Activated naive CD8-positive, alpha-beta T cell (primary cell): ENCODE data around the gene PAPLN.

ENCODE experiments used
- H3K27ac Mint-ChIP-seq: one replicate; pipeline ENCODE4 v1.8.0; 2021; ENCODE audit warnings: mixed read lengths
- H3K27me3 Mint-ChIP-seq: one replicate; pipeline ENCODE4 v1.8.0; 2021; ENCODE audit warnings: mixed read lengths
- H3K36me3 Mint-ChIP-seq: one replicate; pipeline ENCODE4 v1.8.0; 2021; ENCODE audit warnings: mixed read lengths
- H3K4me1 Mint-ChIP-seq: one replicate; pipeline ENCODE4 v1.8.0; 2021; ENCODE audit warnings: low read depth, mixed read lengths
- H3K4me3 Mint-ChIP-seq: one replicate; pipeline ENCODE4 v1.8.0; 2021; ENCODE audit warnings: mild to moderate bottlenecking, mixed read lengths
- H3K9me3 Mint-ChIP-seq: one replicate; pipeline ENCODE4 v1.8.0; 2021; ENCODE audit warnings: low read depth, mixed read lengths

Gene PAPLN

DNA sequence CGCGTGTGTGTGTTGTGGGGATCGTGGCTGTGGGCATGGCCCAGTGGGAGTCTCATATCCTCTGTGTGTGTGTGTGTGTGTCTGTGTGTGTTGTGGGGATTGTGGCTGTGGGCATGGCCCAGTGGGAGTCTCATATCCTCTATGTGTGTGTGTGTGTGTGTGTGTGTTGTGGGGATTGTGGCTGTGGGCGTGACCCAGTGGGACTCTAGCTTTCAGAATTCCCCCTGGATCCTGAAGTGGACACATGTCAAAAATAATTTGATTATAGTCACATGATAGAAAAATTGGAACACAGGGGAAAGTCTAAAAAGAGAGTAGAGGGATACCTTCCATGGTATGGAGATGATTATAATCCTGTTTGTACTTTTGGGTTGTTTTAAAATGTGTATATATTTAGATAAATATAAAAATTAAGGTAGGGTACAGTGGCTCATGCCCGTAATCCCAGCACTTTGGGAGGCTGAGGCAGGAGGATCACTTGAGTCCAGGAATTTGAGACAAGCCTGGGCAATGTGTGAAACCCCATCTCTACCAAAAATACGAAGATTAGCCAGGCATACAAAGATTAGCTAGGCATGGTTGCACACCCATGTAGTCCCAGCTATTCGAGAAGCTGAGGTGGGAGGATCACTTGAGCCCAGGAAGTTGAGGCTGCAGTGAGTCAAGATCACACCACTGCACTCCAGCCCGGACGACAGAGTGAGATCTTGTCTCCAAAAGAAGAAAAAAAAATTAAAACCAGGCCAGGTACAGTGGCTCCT is 11.0 kb downstream of the PAPLN start:
- Mint-ChIP-seq H3K27me3 (peaks cover 10% of the 10 kb centered on the region), H3K9me3 (no peaks in the 10 kb centered on the region), H3K4me3 (no peak overlapping the region), H3K36me3 (no peaks in the 10 kb centered on the region), H3K27ac (no peak overlapping the region), H3K4me1 (peaks cover 21% of the 10 kb centered on the region)

DNA sequence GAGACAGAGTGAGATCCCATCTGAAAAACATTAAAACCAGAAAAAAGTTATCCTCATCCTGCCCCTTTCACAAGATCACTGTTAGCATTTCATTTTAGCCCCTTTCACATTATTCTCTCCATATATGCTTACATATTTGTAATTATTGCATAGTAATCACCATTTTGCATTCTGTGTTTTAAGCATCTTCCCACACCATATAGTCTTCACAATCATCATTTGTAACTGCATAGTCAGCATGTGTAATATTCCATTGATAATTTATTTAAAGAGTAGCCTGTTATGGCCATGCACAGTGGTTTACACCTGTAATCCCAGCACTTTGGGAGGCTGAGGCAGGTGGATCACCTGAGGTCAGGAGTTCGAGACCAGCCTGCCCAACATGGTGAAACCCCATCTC is 11.8 kb downstream of the PAPLN start:
- H3K27ac Mint-ChIP-seq, result no peak overlapping the region
- no peaks in the 10 kb centered on the region for H3K9me3 Mint-ChIP-seq
- peaks cover 5% of the 10 kb centered on the region for H3K27me3 Mint-ChIP-seq
- H3K4me1 Mint-ChIP-seq, result peaks cover 19% of the 10 kb centered on the region
- no peak overlapping the region for H3K4me3 Mint-ChIP-seq
- no peaks in the 10 kb centered on the region for H3K36me3 Mint-ChIP-seq

DNA sequence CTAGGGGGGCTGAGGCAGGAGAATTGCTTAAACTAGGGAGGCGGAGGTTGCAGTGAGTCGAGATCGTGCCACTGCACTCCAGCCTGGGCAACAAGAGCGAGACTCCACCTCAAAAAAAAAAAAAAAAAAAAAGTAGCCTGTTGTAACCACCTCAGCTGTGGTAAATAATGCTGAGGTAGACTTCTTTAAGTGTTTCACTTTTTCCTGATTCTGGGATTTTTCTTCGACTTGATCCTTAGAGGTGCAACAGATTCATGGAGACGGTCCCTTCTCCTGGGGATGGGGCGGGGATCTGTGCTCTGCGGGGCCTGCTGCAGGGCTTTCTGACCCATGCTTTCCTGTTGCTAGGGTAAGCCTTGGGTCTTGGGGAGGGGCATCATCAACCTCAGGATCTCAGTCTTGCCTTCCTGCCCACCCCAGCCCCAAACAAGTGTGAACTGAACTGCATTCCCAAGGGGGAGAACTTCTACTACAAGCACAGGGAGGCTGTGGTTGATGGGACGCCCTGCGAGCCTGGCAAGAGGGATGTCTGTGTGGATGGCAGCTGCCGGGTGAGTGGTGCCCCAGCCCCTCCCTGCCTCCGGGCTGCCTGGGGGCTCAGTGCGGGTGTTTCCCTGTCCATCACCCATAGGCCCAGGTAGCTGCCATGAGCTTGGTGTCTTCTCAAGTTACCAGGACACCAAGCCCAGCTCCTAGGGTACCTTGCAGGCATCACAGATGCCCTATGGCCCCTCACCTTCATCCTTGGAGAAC is 12.4 kb downstream of the PAPLN start:
- peaks cover 19% of the 10 kb centered on the region for H3K4me1 Mint-ChIP-seq
- peaks cover 3% of the 10 kb centered on the region for H3K27me3 Mint-ChIP-seq
- no peak overlapping the region for H3K4me3 Mint-ChIP-seq
- no peak overlapping the region for H3K27ac Mint-ChIP-seq
- no peaks in the 10 kb centered on the region for H3K36me3 Mint-ChIP-seq
- no peaks in the 10 kb centered on the region for H3K9me3 Mint-ChIP-seq

DNA sequence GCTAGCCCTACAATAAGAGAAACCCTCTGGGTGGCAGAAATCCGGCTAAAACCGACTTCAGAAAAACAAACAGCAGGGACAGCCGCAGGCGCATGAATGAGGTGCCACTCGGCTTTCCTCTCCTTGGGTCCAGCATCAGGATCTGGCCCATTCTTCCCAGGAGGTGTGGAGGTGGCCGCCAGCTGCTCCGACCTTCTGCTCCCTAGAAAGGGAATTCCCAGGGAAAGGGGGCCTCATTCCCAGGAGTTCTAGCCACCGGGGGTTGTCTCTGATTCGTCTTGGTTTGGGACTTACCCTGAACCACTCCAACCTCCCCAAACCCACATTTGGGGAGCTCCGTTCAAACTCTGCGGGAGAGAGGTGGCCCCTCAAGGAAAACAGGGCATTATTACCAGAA is 13.0 kb downstream of the PAPLN start:
- Mint-ChIP-seq H3K4me1 (peaks cover 16% of the 10 kb centered on the region), H3K9me3 (no peaks in the 10 kb centered on the region), H3K4me3 (no peak overlapping the region), H3K27ac (no peak overlapping the region), H3K36me3 (no peaks in the 10 kb centered on the region), H3K27me3 (no peaks in the 10 kb centered on the region)

DNA sequence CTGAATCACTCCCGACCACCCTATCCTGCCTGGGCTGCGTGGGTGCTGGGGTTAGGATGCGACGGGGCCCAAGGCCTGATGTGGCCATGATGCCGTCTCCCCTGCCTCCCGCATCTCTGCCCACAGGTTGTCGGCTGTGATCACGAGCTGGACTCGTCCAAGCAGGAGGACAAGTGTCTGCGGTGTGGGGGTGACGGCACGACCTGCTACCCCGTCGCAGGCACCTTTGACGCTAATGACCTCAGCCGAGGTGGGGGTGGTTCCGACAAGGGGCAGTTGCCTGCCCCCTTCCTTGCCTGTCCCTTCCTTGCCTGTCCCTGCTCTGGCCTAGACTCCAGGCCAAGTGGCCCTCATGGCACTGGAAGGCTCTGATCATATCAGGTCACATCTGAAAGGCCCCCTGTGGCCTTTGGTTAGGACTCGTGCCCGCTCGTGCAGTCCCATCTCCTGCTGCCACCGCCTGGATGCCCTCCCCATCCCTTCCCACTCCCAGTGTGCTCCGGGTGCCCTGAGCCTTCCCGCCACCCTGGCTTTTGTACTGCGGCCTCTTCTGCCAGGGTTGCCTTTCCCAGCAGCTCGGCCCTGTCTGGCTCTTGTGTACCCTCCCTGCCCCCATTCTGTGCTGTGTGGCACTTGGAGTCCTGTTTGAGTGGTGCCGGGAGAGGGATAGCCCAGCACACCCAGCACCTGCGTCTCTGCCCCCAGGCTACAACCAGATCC is 13.6 kb downstream of the PAPLN start:
- Mint-ChIP-seq H3K27me3 (no peaks in the 10 kb centered on the region), H3K27ac (no peak overlapping the region), H3K4me3 (no peak overlapping the region), H3K36me3 (no peaks in the 10 kb centered on the region), H3K9me3 (no peaks in the 10 kb centered on the region), H3K4me1 (peaks cover 16% of the 10 kb centered on the region)

DNA sequence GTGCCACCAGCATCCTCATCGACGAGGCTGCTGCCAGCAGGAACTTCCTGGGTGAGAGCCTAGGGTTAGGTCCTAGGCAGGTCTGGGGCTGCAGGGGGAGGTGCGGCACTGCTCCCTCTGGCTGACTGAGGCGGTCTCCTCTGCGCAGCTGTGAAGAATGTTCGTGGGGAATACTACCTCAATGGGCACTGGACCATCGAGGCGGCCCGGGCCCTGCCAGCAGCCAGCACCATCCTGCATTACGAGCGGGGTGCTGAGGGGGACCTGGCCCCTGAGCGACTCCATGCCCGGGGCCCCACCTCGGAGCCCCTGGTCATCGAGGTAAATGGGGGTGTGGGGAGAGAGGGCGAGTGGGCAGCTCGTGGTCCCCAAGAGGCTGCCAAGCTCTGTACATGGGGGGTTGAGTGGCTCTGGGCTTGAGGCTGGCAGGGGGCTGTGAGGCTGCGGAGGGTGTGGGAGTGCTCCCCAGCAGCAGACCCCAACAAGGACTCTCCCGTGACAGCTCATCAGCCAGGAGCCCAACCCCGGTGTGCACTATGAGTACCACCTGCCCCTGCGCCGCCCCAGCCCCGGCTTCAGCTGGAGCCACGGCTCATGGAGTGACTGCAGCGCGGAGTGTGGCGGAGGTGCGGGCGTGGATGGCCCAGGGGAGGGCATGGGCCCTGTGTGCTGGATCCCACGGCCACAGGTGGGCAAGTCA is 14.4 kb downstream of the PAPLN start:
- Mint-ChIP-seq H3K4me3 (no peak overlapping the region), H3K9me3 (no peaks in the 10 kb centered on the region), H3K27me3 (no peaks in the 10 kb centered on the region), H3K4me1 (peaks cover 13% of the 10 kb centered on the region), H3K36me3 (no peaks in the 10 kb centered on the region), H3K27ac (no peak overlapping the region)

DNA sequence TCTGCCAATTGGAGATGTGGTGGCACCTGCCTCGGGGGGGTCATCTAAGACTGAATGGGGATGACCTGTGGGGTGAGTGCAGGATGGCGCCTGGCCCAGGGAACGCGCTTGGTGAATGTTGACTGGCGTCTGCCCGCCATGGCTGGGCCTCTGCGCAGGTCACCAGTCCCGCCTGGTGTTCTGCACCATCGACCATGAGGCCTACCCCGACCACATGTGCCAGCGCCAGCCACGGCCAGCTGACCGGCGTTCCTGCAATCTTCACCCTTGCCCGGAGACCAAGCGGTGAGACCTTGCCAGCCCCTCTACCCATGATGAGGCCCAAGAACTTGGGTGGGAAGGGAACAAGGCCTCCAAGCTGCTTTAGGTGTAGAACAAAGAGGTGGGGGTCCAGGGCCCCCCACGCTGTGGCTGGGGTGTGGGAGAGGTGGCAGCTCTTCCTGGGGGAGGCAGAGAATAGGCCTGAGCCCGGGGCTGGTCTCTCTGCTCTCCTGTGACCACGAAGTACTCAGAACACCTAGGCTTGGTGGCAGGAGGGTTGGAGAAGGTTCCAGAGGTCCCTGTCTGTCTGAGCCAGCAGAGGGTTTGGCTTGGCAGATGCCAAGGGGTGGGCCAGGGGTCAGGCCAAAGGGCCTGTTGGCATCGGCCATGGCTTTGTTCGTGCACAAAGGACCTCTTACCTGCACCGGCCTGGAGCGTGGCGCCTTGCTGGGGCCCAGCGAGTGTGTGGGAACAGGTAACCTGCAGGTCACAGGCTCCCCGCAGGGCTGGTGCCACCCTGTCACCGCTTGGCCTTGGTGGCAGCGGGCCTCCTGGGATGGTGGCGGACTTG is 15.4 kb downstream of the PAPLN start:
- Mint-ChIP-seq H3K4me1 (peaks cover 3% of the 10 kb centered on the region), H3K9me3 (no peaks in the 10 kb centered on the region), H3K36me3 (no peaks in the 10 kb centered on the region), H3K27ac (no peak overlapping the region), H3K27me3 (no peaks in the 10 kb centered on the region), H3K4me3 (no peak overlapping the region)

DNA sequence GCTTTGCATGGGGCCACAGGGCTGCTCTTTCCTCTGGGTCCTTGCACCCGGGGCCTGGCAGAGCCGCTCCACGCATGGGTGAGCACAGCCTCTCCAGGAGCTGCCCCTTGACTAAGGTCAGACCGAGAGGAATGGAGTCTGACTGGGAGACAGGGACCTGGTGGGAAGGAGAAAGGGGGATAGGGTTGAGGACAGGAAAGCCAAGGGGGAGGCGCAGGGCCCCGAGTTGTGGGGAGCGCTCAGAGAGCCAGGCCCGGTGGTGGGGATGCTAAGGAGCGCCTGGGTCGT is 16.0 kb downstream of the PAPLN start:
- Mint-ChIP-seq H3K36me3 (no peaks in the 10 kb centered on the region), H3K27ac (no peak overlapping the region), H3K4me3 (no peak overlapping the region), H3K4me1 (peaks cover 4% of the 10 kb centered on the region), H3K9me3 (no peaks in the 10 kb centered on the region), H3K27me3 (no peaks in the 10 kb centered on the region)

DNA sequence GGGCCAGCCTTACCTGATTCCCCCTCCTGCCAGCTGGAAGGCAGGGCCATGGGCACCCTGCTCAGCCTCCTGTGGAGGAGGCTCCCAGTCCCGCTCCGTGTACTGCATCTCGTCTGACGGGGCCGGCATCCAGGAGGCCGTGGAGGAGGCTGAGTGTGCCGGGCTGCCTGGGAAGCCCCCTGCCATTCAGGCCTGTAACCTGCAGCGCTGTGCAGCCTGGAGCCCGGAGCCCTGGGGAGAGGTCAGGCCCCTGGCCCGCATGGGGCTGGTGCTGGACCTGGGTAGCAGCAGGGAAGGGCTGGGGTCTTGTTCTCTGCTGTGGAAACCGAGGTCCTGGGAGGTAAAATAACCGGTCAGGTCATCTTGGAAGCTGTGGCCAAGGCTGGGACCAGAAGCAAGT is 16.4 kb downstream of the PAPLN start:
- H3K36me3 Mint-ChIP-seq, result no peaks in the 10 kb centered on the region
- H3K4me3 Mint-ChIP-seq, result no peak overlapping the region
- H3K4me1 Mint-ChIP-seq, result peaks cover 4% of the 10 kb centered on the region
- no peaks in the 10 kb centered on the region for H3K9me3 Mint-ChIP-seq
- H3K27ac Mint-ChIP-seq, result no peak overlapping the region
- no peaks in the 10 kb centered on the region for H3K27me3 Mint-ChIP-seq

DNA sequence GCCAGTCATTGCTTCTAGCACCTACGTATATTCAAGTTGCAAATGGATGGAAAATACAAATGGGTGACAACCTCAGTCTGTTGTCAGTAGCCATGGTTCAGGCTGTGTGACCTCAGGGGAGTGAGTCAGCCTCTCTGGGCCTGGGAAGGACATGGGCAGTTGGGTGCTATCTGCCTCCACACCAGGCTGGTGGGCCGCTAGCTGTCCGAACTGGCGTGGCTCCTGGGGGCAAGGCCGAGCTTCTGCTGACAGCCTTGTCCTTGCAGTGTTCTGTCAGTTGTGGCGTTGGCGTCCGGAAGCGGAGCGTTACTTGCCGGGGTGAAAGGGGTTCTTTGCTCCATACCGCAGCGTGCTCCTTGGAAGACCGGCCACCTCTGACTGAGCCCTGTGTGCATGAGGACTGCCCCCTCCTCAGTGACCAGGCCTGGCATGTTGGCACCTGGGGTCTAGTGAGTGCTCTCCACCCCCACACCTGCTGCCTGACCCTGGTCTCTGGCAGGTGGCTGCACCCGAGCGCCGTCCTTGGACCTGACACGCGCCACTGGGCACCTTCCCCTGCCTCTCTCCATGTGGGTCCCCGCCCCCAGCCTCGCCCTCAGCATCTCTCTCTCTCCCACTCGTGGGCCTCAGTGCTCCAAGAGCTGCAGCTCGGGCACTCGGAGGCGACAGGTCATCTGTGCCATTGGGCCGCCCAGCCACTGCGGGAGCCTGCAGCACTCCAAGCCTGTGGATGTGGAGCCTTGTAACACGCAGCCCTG is 17.1 kb downstream of the PAPLN start:
- H3K27ac Mint-ChIP-seq, result no peak overlapping the region

DNA sequence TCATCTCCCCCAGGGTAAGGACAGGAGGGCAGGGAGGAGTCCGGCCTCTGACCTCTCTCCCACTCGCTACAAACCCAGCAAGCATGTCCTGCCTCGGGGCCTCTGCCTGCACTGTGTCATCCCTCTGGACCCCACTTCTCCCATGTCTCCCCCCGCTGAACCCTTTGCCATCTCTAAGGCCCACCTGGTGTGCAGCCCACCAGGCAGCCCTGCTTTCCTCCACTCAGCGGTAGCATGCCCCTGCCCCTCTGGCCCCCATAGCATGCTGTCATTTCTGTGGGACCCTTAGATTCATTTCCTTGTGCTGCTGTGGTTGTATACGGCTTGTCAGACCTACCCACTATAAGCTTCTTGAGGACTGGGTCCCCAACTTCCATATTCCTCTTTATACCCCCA is 17.7 kb downstream of the PAPLN start:
- no peaks in the 10 kb centered on the region for H3K9me3 Mint-ChIP-seq
- no peak overlapping the region for H3K27ac Mint-ChIP-seq
- no peaks in the 10 kb centered on the region for H3K36me3 Mint-ChIP-seq
- H3K27me3 Mint-ChIP-seq, result no peaks in the 10 kb centered on the region
- no peak overlapping the region for H3K4me3 Mint-ChIP-seq
- H3K4me1 Mint-ChIP-seq, result peaks cover 4% of the 10 kb centered on the region

More for the DNA sequence above, 17.1 kb downstream of the PAPLN start:
- Mint-ChIP-seq H3K36me3 (no peaks in the 10 kb centered on the region), H3K9me3 (no peaks in the 10 kb centered on the region), H3K4me3 (no peak overlapping the region), H3K27me3 (no peaks in the 10 kb centered on the region), H3K4me1 (peaks cover 4% of the 10 kb centered on the region)

DNA sequence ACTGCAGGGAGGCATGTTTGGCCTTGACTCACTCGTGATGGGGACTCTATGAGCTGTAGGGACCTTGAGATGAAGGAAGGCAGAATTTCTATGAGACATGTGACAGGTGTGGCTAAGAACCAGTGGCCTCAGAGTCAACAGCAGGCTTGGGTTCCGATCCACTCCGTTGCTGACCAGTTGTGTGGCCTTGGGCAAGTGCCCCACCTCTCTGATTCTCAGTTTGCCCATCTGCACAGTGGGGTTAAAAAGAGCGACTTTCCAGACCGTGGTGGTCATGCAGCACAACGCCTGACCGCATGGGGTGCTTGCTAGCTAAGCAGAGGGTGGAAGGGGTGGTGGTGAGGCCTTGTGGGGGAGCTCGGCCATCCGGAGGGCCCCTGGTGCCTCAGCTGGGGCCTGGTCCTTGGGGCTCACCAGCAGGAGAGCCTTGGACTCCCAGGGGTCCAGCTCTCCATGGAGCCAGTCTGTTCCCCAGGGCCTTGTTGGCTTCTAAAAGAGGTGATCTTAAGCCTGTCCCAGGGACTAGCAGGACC is 18.5 kb downstream of the PAPLN start:
- H3K4me1 Mint-ChIP-seq, result peaks cover 4% of the 10 kb centered on the region
- H3K36me3 Mint-ChIP-seq, result no peaks in the 10 kb centered on the region
- no peaks in the 10 kb centered on the region for H3K9me3 Mint-ChIP-seq
- H3K27me3 Mint-ChIP-seq, result no peaks in the 10 kb centered on the region
- H3K27ac Mint-ChIP-seq, result no peak overlapping the region
- H3K4me3 Mint-ChIP-seq, result no peak overlapping the region

DNA sequence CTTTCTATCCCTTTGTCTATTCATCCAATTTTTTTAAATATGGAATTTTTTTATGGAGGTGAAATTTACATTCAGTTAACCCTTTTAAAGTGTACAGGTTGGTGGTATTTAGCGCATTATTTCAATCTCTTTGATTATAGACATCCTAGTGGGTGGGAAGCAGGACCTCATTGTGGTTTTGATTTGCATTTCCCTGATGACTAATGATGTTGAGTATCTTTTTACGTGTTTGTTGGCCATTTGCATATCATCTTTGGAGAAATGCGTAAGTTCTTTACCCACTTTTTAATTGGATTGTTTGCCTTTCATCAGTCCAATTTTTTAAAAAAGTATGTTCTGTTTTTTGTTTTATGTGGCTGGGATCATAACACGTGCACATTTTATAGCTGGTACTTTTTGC is 20.8 kb downstream of the PAPLN start:
- H3K27ac Mint-ChIP-seq, result no peak overlapping the region
- no peaks in the 10 kb centered on the region for H3K27me3 Mint-ChIP-seq
- no peaks in the 10 kb centered on the region for H3K36me3 Mint-ChIP-seq
- H3K4me1 Mint-ChIP-seq, result peaks cover 4% of the 10 kb centered on the region
- no peaks in the 10 kb centered on the region for H3K9me3 Mint-ChIP-seq
- H3K4me3 Mint-ChIP-seq, result no peak overlapping the region
